Activated T-cell treated with anti-CD3 and anti-CD28 coated beads, Interleukin-2, amount 50 U/mL, for 4 hours (primary cell): ENCODE results near the gene MLF2. TPM values are rescaled to one million over a fixed set of nuclear protein-coding genes. Genes with fewer than 3 reads are reported as not detected.
"Not testable (repeated sequence)": the region's sequence is repeated elsewhere in the genome, so short reads cannot be mapped to it uniquely, and the experiment has no call there.

Experiments
- ATAC-seq, 2 donors: fragments of 200-7000 bp; cut with Tn5 transposase; one replicate each; pipeline ENCODE4 v1.10.0; 2021
- DNase-seq: peaks from one replicate; pipeline ENCODE4 v3.0.0-alpha.2; 2020
- H3K27me3 Mint-ChIP-seq: one replicate; pipeline ENCODE4 v1.8.0; 2021; ENCODE audit warnings: low read depth, mixed read lengths
- H3K36me3 Mint-ChIP-seq: one replicate; pipeline ENCODE4 v1.8.0; 2022; ENCODE audit warnings: mixed read lengths; ENCODE audit not compliant: insufficient read depth
- H3K4me1 Mint-ChIP-seq: one replicate; pipeline ENCODE4 v1.8.0; 2021; ENCODE audit warnings: low read depth, mixed read lengths
- H3K4me3 Mint-ChIP-seq: one replicate; pipeline ENCODE4 v1.8.0; 2021; ENCODE audit warnings: mild to moderate bottlenecking, moderate library complexity, mixed read lengths
- H3K9me3 Mint-ChIP-seq: one replicate; pipeline ENCODE4 v1.8.0; 2021; ENCODE audit warnings: mixed read lengths
- total RNA-seq, 3 donors: library from RNA; stranded (reverse); gene quantifications; one replicate each; pipeline ENCODE4 v1.2.1, GENCODE V29; 2021

MLF2 gene
- total RNA-seq, 3 donors from 2014 or later = 185 to 199 (median 189) TPM

- ATAC-seq, H3K9me3 Mint-ChIP-seq, DNase-seq, H3K27me3 Mint-ChIP-seq, H3K4me3 Mint-ChIP-seq, H3K36me3 Mint-ChIP-seq: not testable (repeated sequence)
- H3K4me1 Mint-ChIP-seq = peaks cover 20% of the 10 kb centered on the region
These were observed 10.9 kb downstream of the MLF2 start for GRCh38 chr12:6742080-6742479.

GRCh38 chr12:6736754-6737153 is 16.2 kb downstream of the MLF2 start:
- peaks cover 4% of the 10 kb centered on the region for H3K36me3 Mint-ChIP-seq
- H3K4me3 Mint-ChIP-seq = no peak overlapping the region
- ATAC-seq = no peak
- H3K4me1 Mint-ChIP-seq = peaks cover 2% of the 10 kb centered on the region
- DNase-seq = no peak
- no peaks in the 10 kb centered on the region for H3K27me3 Mint-ChIP-seq
- H3K9me3 Mint-ChIP-seq = no peaks in the 10 kb centered on the region

GRCh38 chr12:6735448-6736191 is 17.3 kb downstream of the MLF2 start:
- Mint-ChIP-seq H3K36me3 (peaks cover 11% of the 10 kb centered on the region), H3K4me3 (no peak overlapping the region), H3K4me1 (peaks cover 3% of the 10 kb centered on the region), H3K9me3 (no peaks in the 10 kb centered on the region), H3K27me3 (no peaks in the 10 kb centered on the region)
- DNase-seq = peak; percentile 18
- ATAC-seq = peak in 1 of 2 donors; percentile 58

DNA sequence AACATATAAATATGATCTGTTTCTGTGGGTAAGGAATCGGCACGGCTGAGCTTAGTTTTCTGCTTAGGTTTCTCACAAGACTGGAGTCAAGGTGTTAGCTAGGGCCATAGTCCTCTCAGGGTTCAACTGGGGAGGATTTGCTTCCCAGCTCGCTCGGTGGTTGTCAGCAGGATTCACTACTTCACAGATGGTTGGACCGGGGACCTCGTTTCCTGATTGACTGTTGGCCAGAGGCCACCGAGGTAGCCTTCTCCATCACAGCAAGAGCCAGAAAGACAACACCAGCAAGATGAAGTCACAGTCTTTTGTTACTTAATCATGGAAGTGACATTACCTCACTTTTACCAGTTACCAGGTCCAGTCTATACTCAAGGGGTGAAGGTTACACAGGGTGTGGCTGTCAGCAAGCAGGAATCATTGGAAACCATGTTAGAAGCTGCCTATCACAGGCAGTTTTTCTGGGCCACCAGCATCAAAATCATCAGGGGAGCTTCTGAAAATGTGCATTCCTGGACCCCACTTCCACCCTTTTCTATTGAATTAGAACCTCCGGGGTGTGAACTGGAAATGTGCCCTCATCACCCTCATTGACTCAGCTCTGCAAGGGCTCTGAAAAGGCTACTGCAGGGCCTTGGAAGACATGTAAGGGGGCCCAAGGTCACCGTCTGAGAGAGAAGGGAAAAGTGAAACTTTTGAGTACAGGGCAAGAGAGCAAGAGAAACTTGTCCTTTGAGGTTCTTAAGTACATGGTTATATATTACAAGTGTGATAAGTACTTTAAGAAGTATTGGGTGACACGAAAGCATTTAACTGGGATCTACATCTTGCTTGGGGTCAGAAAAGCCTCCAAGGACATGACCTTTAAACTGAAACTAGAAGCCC is 18.2 kb downstream of the MLF2 start:
- Mint-ChIP-seq H3K9me3 (no peaks in the 10 kb centered on the region), H3K4me1 (peaks cover 3% of the 10 kb centered on the region), H3K36me3 (peaks cover 17% of the 10 kb centered on the region), H3K4me3 (no peak overlapping the region), H3K27me3 (no peaks in the 10 kb centered on the region)
- no peak for ATAC-seq
- no peak for DNase-seq

GRCh38 chr12:6730169-6730568 is 22.8 kb downstream of the MLF2 start:
- H3K4me3 Mint-ChIP-seq = no peak overlapping the region
- H3K9me3 Mint-ChIP-seq = no peaks in the 10 kb centered on the region
- H3K4me1 Mint-ChIP-seq = peaks cover 8% of the 10 kb centered on the region
- ATAC-seq (no peak), DNase-seq (no peak)
- H3K36me3 Mint-ChIP-seq = peaks cover 31% of the 10 kb centered on the region
- no peaks in the 10 kb centered on the region for H3K27me3 Mint-ChIP-seq

- Mint-ChIP-seq H3K27me3 (no peaks in the 10 kb centered on the region), H3K36me3 (peaks cover 31% of the 10 kb centered on the region), H3K4me3 (no peak overlapping the region), H3K4me1 (peaks cover 13% of the 10 kb centered on the region), H3K9me3 (no peaks in the 10 kb centered on the region)
- ATAC-seq (no peak), DNase-seq (no peak)
These were observed 23.8 kb downstream of the MLF2 start for GRCh38 chr12:6729186-6729585.

- ATAC-seq (no peak), DNase-seq (no peak)
- Mint-ChIP-seq H3K27me3 (no peaks in the 10 kb centered on the region), H3K36me3 (peaks cover 20% of the 10 kb centered on the region), H3K4me3 (peak overlapping the region; percentile 86), H3K9me3 (peaks cover 4% of the 10 kb centered on the region), H3K4me1 (peaks cover 23% of the 10 kb centered on the region)
These were observed 27.6 kb downstream of the MLF2 start for GRCh38 chr12:6725350-6725749.

DNA sequence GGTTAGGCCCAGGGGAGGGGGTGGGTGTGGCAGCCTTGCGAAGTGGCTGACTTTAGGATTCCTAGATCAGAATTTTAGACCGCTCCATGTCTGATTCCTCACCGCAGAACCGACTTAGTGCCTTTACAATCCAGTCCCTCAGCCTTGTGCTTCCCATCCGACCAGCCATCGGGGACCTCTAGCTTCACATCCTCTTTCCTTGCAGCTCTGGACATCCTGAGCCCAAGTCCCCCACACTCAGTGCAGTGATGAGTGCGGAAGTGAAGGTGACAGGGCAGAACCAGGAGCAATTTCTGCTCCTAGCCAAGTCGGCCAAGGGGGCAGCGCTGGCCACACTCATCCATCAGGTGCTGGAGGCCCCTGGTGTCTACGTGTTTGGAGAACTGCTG is 28.5 kb downstream of the MLF2 start:
- peaks cover 4% of the 10 kb centered on the region for H3K9me3 Mint-ChIP-seq
- ATAC-seq = peak; percentile 32 to 38
- no peaks in the 10 kb centered on the region for H3K27me3 Mint-ChIP-seq
- DNase-seq = no peak
- H3K4me1 Mint-ChIP-seq = peaks cover 23% of the 10 kb centered on the region
- H3K36me3 Mint-ChIP-seq = peaks cover 12% of the 10 kb centered on the region
- H3K4me3 Mint-ChIP-seq = peak overlapping the region; percentile 86

DNA sequence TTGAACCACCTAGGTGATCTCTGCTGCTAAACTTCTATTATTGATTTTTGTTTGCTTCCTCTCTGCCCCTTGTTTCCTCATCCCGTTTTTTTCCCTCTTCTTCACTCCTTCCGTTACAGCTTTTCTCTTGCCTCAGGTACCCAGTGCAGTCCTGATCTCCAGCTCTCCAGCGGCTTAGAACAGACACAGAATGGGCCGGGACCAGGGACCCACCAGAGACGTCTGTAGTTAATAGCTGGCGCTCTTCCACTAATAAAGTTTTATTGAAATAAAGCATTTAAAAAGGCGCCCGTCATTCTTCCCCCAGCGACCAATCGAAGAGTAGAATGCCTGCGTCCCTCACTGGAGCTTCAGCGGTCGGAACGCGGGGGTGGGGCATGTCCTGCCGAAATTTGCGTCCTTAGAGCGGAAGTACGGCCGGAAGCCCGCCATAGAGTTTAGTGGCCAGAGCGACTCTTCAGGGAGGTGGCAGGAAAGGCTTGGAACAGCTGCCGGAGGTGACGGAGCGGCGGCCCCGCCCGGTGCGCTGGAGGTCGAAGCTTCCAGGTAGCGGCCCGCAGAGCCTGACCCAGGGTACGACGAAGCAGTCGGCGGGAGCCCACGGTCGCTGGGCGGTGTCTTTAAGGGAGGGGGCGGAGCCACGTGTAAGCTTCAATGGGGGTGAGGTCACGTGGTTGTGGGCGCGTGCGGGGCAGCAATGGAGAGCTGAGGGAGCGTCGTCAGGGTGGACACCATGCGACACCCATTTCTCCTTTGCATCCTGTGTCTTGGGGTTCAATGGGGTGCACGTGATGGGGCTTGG is 29.1 kb downstream of the MLF2 start, which contains the start of gene COPS7A:
COPS7A (plus strand) TSS at position 440 of the 802 bp plus-strand sequence. CDS start 611 bp downstream, outside the sequence.
- DNase-seq = peak; percentile 84
- peak; percentile 97 for ATAC-seq
- peaks cover 23% of the 10 kb centered on the region for H3K4me1 Mint-ChIP-seq
- peaks cover 10% of the 10 kb centered on the region for H3K36me3 Mint-ChIP-seq
- peaks cover 4% of the 10 kb centered on the region for H3K9me3 Mint-ChIP-seq
- H3K27me3 Mint-ChIP-seq = no peaks in the 10 kb centered on the region
- peak within 1 kb of the TSS; percentile 86 for H3K4me3 Mint-ChIP-seq

GRCh38 chr12:6722863-6723262 is 30.1 kb downstream of the MLF2 start:
- no peaks in the 10 kb centered on the region for H3K27me3 Mint-ChIP-seq
- ATAC-seq (no peak), DNase-seq (no peak)
- H3K4me3 Mint-ChIP-seq = no peak overlapping the region
- peaks cover 23% of the 10 kb centered on the region for H3K4me1 Mint-ChIP-seq
- H3K36me3 Mint-ChIP-seq = peaks cover 4% of the 10 kb centered on the region
- H3K9me3 Mint-ChIP-seq = peaks cover 4% of the 10 kb centered on the region

DNA sequence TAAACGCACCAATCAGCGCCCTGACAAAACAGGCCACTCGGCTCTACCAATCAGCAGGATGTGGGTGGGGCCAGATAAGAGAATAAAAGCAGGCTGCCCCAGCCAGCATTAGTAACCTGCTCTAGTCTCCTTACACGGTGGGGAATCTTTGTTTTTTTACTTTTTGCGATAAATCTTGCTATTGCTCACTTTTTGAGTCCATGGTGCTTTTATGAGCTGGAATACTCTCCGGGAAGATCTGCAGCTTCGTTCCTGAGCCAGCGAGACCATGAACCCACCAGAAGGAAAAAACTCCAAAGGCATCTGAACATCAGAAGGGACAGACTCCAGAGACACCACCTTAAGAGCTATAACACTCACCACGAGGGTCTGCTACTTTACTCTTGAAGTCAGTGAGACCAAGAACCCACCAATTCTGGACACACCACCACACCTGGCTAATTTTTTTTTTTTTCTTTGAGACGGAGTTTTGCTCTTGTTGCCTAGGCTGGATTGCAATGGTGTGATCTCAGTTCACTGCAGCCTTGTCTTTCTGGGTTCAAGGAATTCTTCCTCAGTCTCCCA is 36.0 kb downstream of the MLF2 start:
- no peaks in the 10 kb centered on the region for H3K36me3 Mint-ChIP-seq
- H3K4me1 Mint-ChIP-seq = no peaks in the 10 kb centered on the region
- H3K27me3 Mint-ChIP-seq = peaks cover 9% of the 10 kb centered on the region
- DNase-seq (no peak), ATAC-seq (no peak)
- H3K4me3 Mint-ChIP-seq = no peak overlapping the region
- no peaks in the 10 kb centered on the region for H3K9me3 Mint-ChIP-seq

- not testable (repeated sequence) for H3K4me3 Mint-ChIP-seq, DNase-seq, H3K4me1 Mint-ChIP-seq, H3K36me3 Mint-ChIP-seq, H3K27me3 Mint-ChIP-seq, H3K9me3 Mint-ChIP-seq, ATAC-seq
These were observed 36.7 kb downstream of the MLF2 start for GRCh38 chr12:6716031-6716873.

DNA sequence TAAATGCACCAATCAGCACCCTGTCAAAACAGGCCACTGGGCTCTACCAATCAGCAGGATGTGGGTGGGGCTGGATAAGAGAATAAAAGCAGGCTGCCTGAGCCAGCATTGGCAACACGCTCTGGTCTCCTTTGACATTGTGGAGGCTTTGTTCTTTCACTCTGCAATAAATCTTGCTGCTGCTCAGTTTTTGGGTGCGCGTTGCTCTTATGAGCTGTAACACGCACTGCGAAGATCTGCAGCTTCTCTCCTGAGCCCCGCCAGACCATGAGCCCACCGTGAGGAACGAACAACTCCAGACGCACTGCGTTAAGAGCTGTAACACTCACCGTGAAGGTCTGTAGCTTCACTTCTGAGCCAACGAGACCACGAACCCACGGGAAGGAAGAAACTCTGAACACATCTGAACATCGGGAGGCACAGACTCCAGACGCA is 44.0 kb downstream of the MLF2 start:
- Mint-ChIP-seq H3K4me1 (peaks cover 5% of the 10 kb centered on the region), H3K4me3 (peak overlapping the region; percentile 47), H3K27me3 (peaks cover 28% of the 10 kb centered on the region), H3K36me3 (no peaks in the 10 kb centered on the region), H3K9me3 (no peaks in the 10 kb centered on the region)
- DNase-seq (no peak), ATAC-seq (peak; percentile 37 to 46)
